Fibroblast of lung (primary cell): ENCODE data around the gene GPC6.

Experiments
- CTCF ChIP-seq, 2 donors: IDR thresholded peaks in 1 of 2; conservative IDR thresholded peaks in 1 of 2; 1 replicate in 1 of 2; 2 replicates in 1 of 2; pipeline ENCODE4 v1.5.1; 2011 to 2012; ENCODE audit warnings: low read length in 2 of 2, control low read depth in 1 of 2, inconsistent platforms in 1 of 2, low read depth in 1 of 2, mild to moderate bottlenecking in 1 of 2
- EZH2 ChIP-seq: IDR thresholded peaks from 2 replicates; pipeline ENCODE4 v1.5.1; 2012; ENCODE audit warnings: low read length, control low read depth, mild to moderate bottlenecking; ENCODE audit errors: missing control alignments

- TF ChIP-seq CTCF (conservative IDR thresholded peaks at IDR 0.05 in 1 of 2, IDR thresholded peaks at IDR 0.05 in 1 of 2; ENCODE audit: low read depth in 1 of 2, low read length in 2 of 2) (no peak), EZH2 (no peak)
These were observed 41.9 kb downstream of the GPC6 start for GRCh38 chr13:93268327-93269028.
